22Rv1 (cell line): Measurements from ENCODE around the gene GABARAP.

Experiments
- CTCF ChIP-seq: fragments of 450-650 bp; IDR thresholded peaks from 2 replicates; pipeline ENCODE4 v1.5.1; 2017; ENCODE audit warnings: mild to moderate bottlenecking
- ZFX ChIP-seq: fragments of 450-650 bp; IDR thresholded peaks from 2 replicates; pipeline ENCODE4 v1.6.1; 2017; ENCODE audit warnings: antibody characterized with exemption, borderline replicate concordance

- TF ChIP-seq CTCF, result no peak
- no peak for TF ChIP-seq ZFX
Measured at GRCh38 chr17:7266784-7267183, 24.5 kb upstream of the GABARAP start.
